Transverse colon (tissue), 4 donors: ENCODE measurements around the gene C6.

Source experiments
- EP300 ChIP-seq: sonication (generic); formaldehyde crosslinking; IDR thresholded peaks from one replicate; pipeline ENCODE4 v1.6.1; 2017; ENCODE audit warnings: antibody characterized with exemption, low read depth
- POLR2A ChIP-seq: fragments of 450-650 bp; IDR thresholded peaks from one replicate; pipeline ENCODE4 v1.6.1; 2016; ENCODE audit warnings: antibody characterized with exemption, mild to moderate bottlenecking, moderate library complexity
- POLR2AphosphoS5 ChIP-seq, 3 donors: sonication (generic); formaldehyde crosslinking; IDR thresholded peaks; one replicate each; pipeline ENCODE4 v1.6.1; 2016; ENCODE audit warnings: antibody characterized with exemption in 3 of 3
- TF ChIP-seq, protein P1 (sequence below), 5 experiments: fragments of 200-600 bp in 3 of 5; fragments of 450-650 bp in 2 of 5; sonication (generic) in 3 of 5; IDR thresholded peaks; 1 replicate in 2 of 5; 2 replicates in 3 of 5; pipeline ENCODE4 v1.5.1; 2016 to 2017; ENCODE audit warnings: antibody characterized with exemption in 5 of 5, inconsistent platforms in 3 of 5, mild to moderate bottlenecking in 2 of 5, moderate library complexity in 1 of 5

DNA sequence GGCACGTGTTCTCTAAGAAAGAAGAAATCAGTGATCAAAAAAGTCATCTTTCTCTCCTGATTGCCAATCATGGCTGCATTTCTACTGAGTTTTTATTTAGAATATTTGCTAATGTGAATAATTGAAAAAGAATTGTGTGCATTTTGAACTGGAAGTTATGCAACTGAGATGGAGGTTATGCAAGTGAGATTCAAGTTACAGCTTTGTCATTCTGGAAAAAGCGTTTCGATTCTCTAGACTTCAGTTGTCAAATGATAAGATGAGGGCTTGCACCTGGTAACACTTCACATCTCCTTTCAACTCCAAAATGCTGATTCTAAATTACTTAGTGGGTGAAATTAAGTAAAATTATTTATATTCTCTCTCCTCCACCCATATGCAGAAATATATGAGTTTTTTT is 36.4 kb downstream of the C6 start:
- TF ChIP-seq POLR2A (no peak), POLR2AphosphoS5 (IDR thresholded peaks at IDR 0.05) (no peak), EP300 (no peak)
- TF ChIP-seq, protein P1, sequence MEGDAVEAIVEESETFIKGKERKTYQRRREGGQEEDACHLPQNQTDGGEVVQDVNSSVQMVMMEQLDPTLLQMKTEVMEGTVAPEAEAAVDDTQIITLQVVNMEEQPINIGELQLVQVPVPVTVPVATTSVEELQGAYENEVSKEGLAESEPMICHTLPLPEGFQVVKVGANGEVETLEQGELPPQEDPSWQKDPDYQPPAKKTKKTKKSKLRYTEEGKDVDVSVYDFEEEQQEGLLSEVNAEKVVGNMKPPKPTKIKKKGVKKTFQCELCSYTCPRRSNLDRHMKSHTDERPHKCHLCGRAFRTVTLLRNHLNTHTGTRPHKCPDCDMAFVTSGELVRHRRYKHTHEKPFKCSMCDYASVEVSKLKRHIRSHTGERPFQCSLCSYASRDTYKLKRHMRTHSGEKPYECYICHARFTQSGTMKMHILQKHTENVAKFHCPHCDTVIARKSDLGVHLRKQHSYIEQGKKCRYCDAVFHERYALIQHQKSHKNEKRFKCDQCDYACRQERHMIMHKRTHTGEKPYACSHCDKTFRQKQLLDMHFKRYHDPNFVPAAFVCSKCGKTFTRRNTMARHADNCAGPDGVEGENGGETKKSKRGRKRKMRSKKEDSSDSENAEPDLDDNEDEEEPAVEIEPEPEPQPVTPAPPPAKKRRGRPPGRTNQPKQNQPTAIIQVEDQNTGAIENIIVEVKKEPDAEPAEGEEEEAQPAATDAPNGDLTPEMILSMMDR (IDR thresholded peaks at IDR 0.05) = no peak
